GM18907 (cell line): ENCODE results near the gene SRPK1.
"Not testable (repeated sequence)": the region's sequence is repeated elsewhere in the genome, so short reads cannot be mapped to it uniquely, and the experiment has no call there.

Source experiments
- ATAC-seq: cut with Tn5 transposase; IDR thresholded peaks from one replicate; pipeline ENCODE4 v1.9.1; 2021; ENCODE audit warnings: mild to moderate bottlenecking, moderate library complexity; ENCODE audit not compliant: unreplicated experiment

Gene SRPK1

GRCh38 chr6:35920793-35921732 is at the start of gene SRPK1:
TSS of gene SRPK1 (minus strand) at chr6:35921098. CDS start at chr6:35921056, 42 bp downstream.
- ATAC-seq: peak; percentile 82

GRCh38 chr6:35970181-35970580 is 49.3 kb upstream of the SRPK1 start:
- ATAC-seq: no peak

GRCh38 chr6:35969646-35970045 is 48.7 kb upstream of the SRPK1 start:
- ATAC-seq: no peak

GRCh38 chr6:35968821-35969220 is 47.9 kb upstream of the SRPK1 start:
- ATAC-seq: no peak

- no peak for ATAC-seq
These were observed 46.3 kb upstream of the SRPK1 start for GRCh38 chr6:35967076-35967774.

GRCh38 chr6:35962779-35963560 is 42.1 kb upstream of the SRPK1 start:
- ATAC-seq: no peak

- no peak for ATAC-seq
These were observed 39.3 kb upstream of the SRPK1 start for GRCh38 chr6:35960187-35960586.

- ATAC-seq: no peak
These were observed 35.1 kb upstream of the SRPK1 start for GRCh38 chr6:35955970-35956369.

GRCh38 chr6:35955521-35955920 is 34.6 kb upstream of the SRPK1 start:
- ATAC-seq: no peak

GRCh38 chr6:35955071-35955470 is 34.2 kb upstream of the SRPK1 start:
- ATAC-seq: no peak

GRCh38 chr6:35954333-35954732 is 33.4 kb upstream of the SRPK1 start:
- no peak for ATAC-seq

GRCh38 chr6:35948725-35949124 is 27.8 kb upstream of the SRPK1 start:
- no peak for ATAC-seq

- ATAC-seq: no peak
These were observed 24.7 kb upstream of the SRPK1 start for GRCh38 chr6:35945650-35946025.

- ATAC-seq: no peak
These were observed 22.5 kb upstream of the SRPK1 start for GRCh38 chr6:35943390-35943789.

- no peak for ATAC-seq
These were observed 21.5 kb upstream of the SRPK1 start for GRCh38 chr6:35942355-35942754.

- not testable (repeated sequence) for ATAC-seq
These were observed 20.3 kb upstream of the SRPK1 start for GRCh38 chr6:35941170-35941569.

GRCh38 chr6:35940014-35940413 is 19.1 kb upstream of the SRPK1 start:
- not testable (repeated sequence) for ATAC-seq

GRCh38 chr6:35939259-35939658 is 18.4 kb upstream of the SRPK1 start:
- ATAC-seq: not testable (repeated sequence)

- no peak for ATAC-seq
These were observed 15.9 kb upstream of the SRPK1 start for GRCh38 chr6:35936681-35937359.

- ATAC-seq: no peak
These were observed 14.6 kb upstream of the SRPK1 start for GRCh38 chr6:35935469-35935868.

GRCh38 chr6:35933844-35934243 is 12.9 kb upstream of the SRPK1 start:
- no peak for ATAC-seq
